Airway epithelial cell (primary cell): ENCODE data around the gene WNT4. TPM values are rescaled to one million over a fixed set of nuclear protein-coding genes. Genes with fewer than 3 reads are reported as not detected.

Experiments used
- total RNA-seq: library from RNA; depleted of rRNA; stranded (reverse); fragments of >200 nt; gene quantifications from 2 replicates; pipeline ENCODE4 v1.2.3, GENCODE V29; 2015

Gene WNT4
- 5.8 and 6.2 TPM in 2 replicates for total RNA-seq

DNA sequence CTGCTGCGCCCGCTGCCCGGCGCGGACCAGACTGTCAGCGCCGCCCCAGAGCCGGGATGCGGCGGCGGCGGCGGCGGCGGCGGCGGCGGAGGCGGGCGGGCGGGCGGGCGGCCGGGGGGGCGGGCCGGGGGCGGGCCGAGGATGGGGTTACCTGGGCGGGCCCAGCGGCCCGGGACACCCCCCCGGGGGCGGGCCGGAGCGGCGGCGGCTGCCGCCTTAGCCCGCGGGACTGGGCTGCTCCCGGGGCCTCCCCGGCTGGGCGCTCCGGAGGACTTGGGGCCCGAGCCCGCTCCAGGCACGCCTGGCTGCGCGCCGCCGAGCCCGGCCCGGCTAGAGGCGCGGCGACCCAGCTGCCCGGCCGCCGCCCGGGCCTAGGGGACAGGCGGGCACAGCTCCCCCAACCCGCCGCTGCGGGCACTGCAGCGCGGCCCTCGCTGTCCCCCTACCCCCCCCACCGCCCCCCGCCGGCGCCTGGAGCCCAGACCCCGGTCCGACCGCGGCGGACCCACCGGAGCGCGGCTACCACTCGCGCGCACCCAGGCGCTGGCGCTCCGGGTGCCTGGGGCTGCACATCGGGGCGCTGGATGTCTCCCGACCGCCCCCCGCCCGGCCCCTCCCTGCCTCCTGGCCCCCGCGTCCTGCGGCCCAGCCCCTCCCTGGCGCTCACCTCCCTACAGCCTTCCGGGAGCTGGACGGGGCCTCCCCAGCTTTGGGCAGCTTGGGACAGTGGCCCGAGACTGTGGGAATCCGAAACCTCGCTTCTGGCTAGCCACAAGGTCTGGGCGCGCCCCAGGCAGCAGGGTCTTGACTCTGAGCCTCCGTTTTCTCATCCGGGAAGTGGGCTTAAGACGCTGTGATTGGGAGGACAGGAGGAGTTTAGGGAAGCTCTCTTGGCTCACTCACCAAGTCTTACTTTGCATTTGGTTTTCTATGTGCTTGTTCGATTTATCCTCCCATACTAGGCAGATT is at the start of gene WNT4:
Gene WNT4 (minus strand): TSS at position 33 of the 969 bp plus-strand sequence. CDS start 175 bp downstream, outside the sequence.

Other genes starting within 250 kb of the WNT4 start
- 109 and 120 TPM in 2 replicates for gene HSPG2, start 205.8 kb downstream of the WNT4 start, total RNA-seq
- not detected in 2 replicates for gene CELA3B, start 166.1 kb downstream of the WNT4 start, total RNA-seq
- gene CELA3A, start 141.4 kb downstream of the WNT4 start, total RNA-seq = not detected in 2 replicates
- 290 and 339 TPM in 2 replicates for gene CDC42, start 90.4 kb downstream of the WNT4 start, total RNA-seq